ENCODE measurements around the gene HIRIP3.
A peak's percentile ranks its signal among the peaks of the same experiment; 100 is the strongest.

Gene HIRIP3

DNA sequence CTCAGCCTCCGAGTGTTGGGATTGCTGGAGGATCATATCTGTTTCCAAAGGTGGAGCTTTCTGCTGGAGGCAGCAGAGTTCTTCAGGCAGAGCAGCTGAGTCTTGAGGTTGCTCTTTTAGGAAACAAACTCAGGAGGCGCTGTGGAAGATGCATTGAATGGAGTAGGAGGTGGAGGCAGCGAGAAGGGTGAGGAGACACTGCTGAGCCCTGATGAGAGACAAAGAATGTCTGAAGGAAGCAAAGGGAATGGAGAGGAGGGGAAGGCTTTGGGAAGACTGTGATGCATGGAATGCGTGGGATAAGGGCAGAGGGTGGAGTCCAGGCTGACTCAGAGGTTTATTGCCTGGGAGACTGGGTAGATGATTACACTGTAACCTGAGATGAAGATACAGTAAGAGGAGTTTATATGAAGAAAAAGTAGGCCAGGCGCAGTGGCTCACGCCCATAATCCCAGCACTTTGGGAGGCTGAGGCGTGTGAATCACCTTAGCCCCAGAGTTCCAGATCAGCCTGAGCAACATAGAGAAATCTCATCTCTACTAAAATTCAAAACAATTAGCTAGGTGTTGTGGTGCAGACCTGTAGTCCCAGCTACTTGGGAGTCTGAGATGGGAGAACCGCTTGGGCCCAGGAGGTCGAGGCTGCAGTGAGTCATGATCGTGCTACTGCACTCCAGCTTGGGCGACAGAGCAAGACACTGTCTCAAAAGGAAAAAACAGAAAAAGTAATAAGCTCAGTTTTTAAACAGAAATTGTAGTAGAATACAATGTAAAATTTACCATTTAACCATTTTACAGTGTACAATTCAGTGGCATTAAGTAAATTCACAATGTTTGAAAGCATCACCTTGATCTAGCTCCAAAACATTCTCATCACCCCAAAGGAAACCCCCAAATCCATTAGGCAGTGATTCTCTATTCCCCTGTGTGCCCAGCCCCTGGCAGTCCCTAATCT is 51.3 kb downstream of the HIRIP3 start:
- peak overlapping the region; percentile 97 for H3K27ac ChIP-seq
- TF ChIP-seq, protein P1, sequence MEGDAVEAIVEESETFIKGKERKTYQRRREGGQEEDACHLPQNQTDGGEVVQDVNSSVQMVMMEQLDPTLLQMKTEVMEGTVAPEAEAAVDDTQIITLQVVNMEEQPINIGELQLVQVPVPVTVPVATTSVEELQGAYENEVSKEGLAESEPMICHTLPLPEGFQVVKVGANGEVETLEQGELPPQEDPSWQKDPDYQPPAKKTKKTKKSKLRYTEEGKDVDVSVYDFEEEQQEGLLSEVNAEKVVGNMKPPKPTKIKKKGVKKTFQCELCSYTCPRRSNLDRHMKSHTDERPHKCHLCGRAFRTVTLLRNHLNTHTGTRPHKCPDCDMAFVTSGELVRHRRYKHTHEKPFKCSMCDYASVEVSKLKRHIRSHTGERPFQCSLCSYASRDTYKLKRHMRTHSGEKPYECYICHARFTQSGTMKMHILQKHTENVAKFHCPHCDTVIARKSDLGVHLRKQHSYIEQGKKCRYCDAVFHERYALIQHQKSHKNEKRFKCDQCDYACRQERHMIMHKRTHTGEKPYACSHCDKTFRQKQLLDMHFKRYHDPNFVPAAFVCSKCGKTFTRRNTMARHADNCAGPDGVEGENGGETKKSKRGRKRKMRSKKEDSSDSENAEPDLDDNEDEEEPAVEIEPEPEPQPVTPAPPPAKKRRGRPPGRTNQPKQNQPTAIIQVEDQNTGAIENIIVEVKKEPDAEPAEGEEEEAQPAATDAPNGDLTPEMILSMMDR (IDR thresholded peaks at IDR 0.05), result peak; percentile 50
- TF ChIP-seq ZFX (IDR thresholded peaks at IDR 0.05; ENCODE audit: borderline replicate concordance), result no peak

Measured in 22Rv1 (cell line).